ENCODE data around the gene SERPINA6. TPM values are rescaled to one million over a fixed set of nuclear protein-coding genes. Genes with fewer than 3 reads are reported as not detected.

SERPINA6 gene
- total RNA-seq, 1 experiment from 2014 or later = not detected

GRCh38 chr14:94338023-94338422 is 14.9 kb upstream of the SERPINA6 start:
- intact Hi-C loops (cut with micrococcal nuclease; ENCODE audit: unreplicated experiment) = no loop called here
- no peaks in the 10 kb centered on the region for H3K79me2 ChIP-seq (ENCODE audit: low read depth)
- H3K27ac ChIP-seq = no peak overlapping the region
- CTCF ChIA-PET = no interaction called here
- TF ChIP-seq CTCF (conservative IDR thresholded peaks at IDR 0.05) (no peak), EZH2 (IDR thresholded peaks at IDR 0.05; ENCODE audit: low read depth) (no peak)
- POLR2A ChIA-PET (ENCODE audit: unreplicated experiment) = no interaction called here
- no peak for DNase-seq
- H4K20me1 ChIP-seq (ENCODE audit: insufficient read depth) = no peaks in the 10 kb centered on the region
- no peaks in the 10 kb centered on the region for H3K36me3 ChIP-seq (ENCODE audit: low read depth)
- no peaks in the 10 kb centered on the region for H3K9me3 ChIP-seq (ENCODE audit: insufficient read depth, low read depth)
- BruUV-seq (replicated peaks) = no TSS peak
- no peaks in the 10 kb centered on the region for H3F3A ChIP-seq (ENCODE audit: insufficient read depth, low read depth)
- no peak overlapping the region for H2AFZ ChIP-seq
- H3K4me3 ChIP-seq = no peak overlapping the region
- H3K4me1 ChIP-seq (replicated peaks; ENCODE audit: insufficient read depth) = no peaks in the 10 kb centered on the region
- no peak overlapping the region for H3K4me2 ChIP-seq
- H3K9me2 ChIP-seq (ENCODE audit: insufficient read depth) = no peaks in the 10 kb centered on the region
- no peaks in the 10 kb centered on the region for H3K27me3 ChIP-seq (ENCODE audit: insufficient read depth, low read depth)

- TF ChIP-seq CTCF (conservative IDR thresholded peaks at IDR 0.05) (no peak), EZH2 (IDR thresholded peaks at IDR 0.05; ENCODE audit: low read depth) (no peak)
- Histone ChIP-seq H2AFZ (no peak overlapping the region), H3K27me3 (ENCODE audit: insufficient read depth, low read depth) (no peaks in the 10 kb centered on the region), H3K4me3 (no peak overlapping the region), H3K4me1 (replicated peaks; ENCODE audit: insufficient read depth) (no peaks in the 10 kb centered on the region), H3K79me2 (ENCODE audit: low read depth) (no peaks in the 10 kb centered on the region), H3K9me3 (ENCODE audit: insufficient read depth, low read depth) (no peaks in the 10 kb centered on the region), H3K36me3 (ENCODE audit: low read depth) (no peaks in the 10 kb centered on the region), H4K20me1 (ENCODE audit: insufficient read depth) (no peaks in the 10 kb centered on the region), H3K9me2 (ENCODE audit: insufficient read depth) (no peaks in the 10 kb centered on the region), H3F3A (ENCODE audit: insufficient read depth, low read depth) (no peaks in the 10 kb centered on the region), H3K27ac (no peak overlapping the region), H3K4me2 (no peak overlapping the region)
- POLR2A ChIA-PET (ENCODE audit: unreplicated experiment) = no interaction called here
- DNase-seq = no peak
- BruUV-seq (replicated peaks) = no TSS peak
- intact Hi-C loops (cut with micrococcal nuclease; ENCODE audit: unreplicated experiment) = no loop called here
- CTCF ChIA-PET = no interaction called here
Observed at GRCh38 chr14:94337274-94337673, 14.1 kb upstream of the SERPINA6 start.

GRCh38 chr14:94334872-94335271 is 11.7 kb upstream of the SERPINA6 start:
- TF ChIP-seq EZH2 (IDR thresholded peaks at IDR 0.05; ENCODE audit: low read depth) (no peak), CTCF (conservative IDR thresholded peaks at IDR 0.05) (no peak)
- Histone ChIP-seq H3K4me3 (no peak overlapping the region), H4K20me1 (ENCODE audit: insufficient read depth) (no peaks in the 10 kb centered on the region), H3K27ac (no peak overlapping the region), H3K27me3 (ENCODE audit: insufficient read depth, low read depth) (no peaks in the 10 kb centered on the region), H3K9me2 (ENCODE audit: insufficient read depth) (no peaks in the 10 kb centered on the region), H3K9me3 (ENCODE audit: insufficient read depth, low read depth) (no peaks in the 10 kb centered on the region), H3K79me2 (ENCODE audit: low read depth) (no peaks in the 10 kb centered on the region), H3K4me1 (replicated peaks; ENCODE audit: insufficient read depth) (no peaks in the 10 kb centered on the region), H3K36me3 (ENCODE audit: low read depth) (no peaks in the 10 kb centered on the region), H3K4me2 (no peak overlapping the region), H2AFZ (no peak overlapping the region), H3F3A (ENCODE audit: insufficient read depth, low read depth) (no peaks in the 10 kb centered on the region)
- no peak for DNase-seq
- POLR2A ChIA-PET (ENCODE audit: unreplicated experiment) = no interaction called here
- no TSS peak for BruUV-seq (replicated peaks)
- CTCF ChIA-PET = no interaction called here
- intact Hi-C loops (cut with micrococcal nuclease; ENCODE audit: unreplicated experiment) = no loop called here

All from PC-9 (cell line).